Inferior parietal cortex (tissue), 1 donor: ENCODE results near the gene ERO1B.

Experiments
- DNase-seq: peaks from one replicate; pipeline ENCODE4 v3.0.0-alpha.2; 2016; ENCODE audit errors: extremely low spot score

The ERO1B gene

GRCh38 chr1:236181059-236181458 lies 100.7 kb downstream of the ERO1B start:
- no peak for DNase-seq

GRCh38 chr1:236179634-236180033 lies 102.1 kb downstream of the ERO1B start:
- no peak for DNase-seq

- DNase-seq = no peak
Measured at GRCh38 chr1:236176337-236177336, 105.1 kb downstream of the ERO1B start.

GRCh38 chr1:236175642-236176336 lies 106.0 kb downstream of the ERO1B start:
- DNase-seq = no peak

GRCh38 chr1:236173174-236173767 lies 108.5 kb downstream of the ERO1B start:
- DNase-seq = no peak

GRCh38 chr1:236172041-236172579 lies 109.6 kb downstream of the ERO1B start:
- no peak for DNase-seq

GRCh38 chr1:236168716-236169429 lies 112.9 kb downstream of the ERO1B start:
- no peak for DNase-seq

- no peak for DNase-seq
Measured at GRCh38 chr1:236167578-236167977, 114.2 kb downstream of the ERO1B start.

GRCh38 chr1:236167154-236167553 lies 114.6 kb downstream of the ERO1B start:
- no peak for DNase-seq

- no peak for DNase-seq
Measured at GRCh38 chr1:236166041-236166440, 115.7 kb downstream of the ERO1B start.
